Measurements from ENCODE around the gene SCAMP2.

The SCAMP2 gene

GRCh38 chr15:74868059-74868458 is 5.1 kb downstream of the SCAMP2 start:
- TF ChIP-seq TEAD4 (IDR thresholded peaks at IDR 0.05), result no peak
- TF ChIP-seq CEBPB (IDR thresholded peaks at IDR 0.05), result no peak
- no peak for TF ChIP-seq MAX (IDR thresholded peaks at IDR 0.05)
- no peak for TF ChIP-seq EGR1 (IDR thresholded peaks at IDR 0.05)
- TF ChIP-seq TAF1 (IDR thresholded peaks at IDR 0.05; ENCODE audit: low read depth), result no peak
- TF ChIP-seq ZBTB7A (IDR thresholded peaks at IDR 0.05; ENCODE audit: low read depth), result no peak
- no peak for TF ChIP-seq EP300 (IDR thresholded peaks at IDR 0.05; ENCODE audit: borderline replicate concordance)
- no peak for TF ChIP-seq REST (IDR thresholded peaks at IDR 0.05; ENCODE audit: low read depth)
- no peak for TF ChIP-seq RAD21 (IDR thresholded peaks at IDR 0.05; ENCODE audit: low read depth)
- no peak for TF ChIP-seq FOXM1 (IDR thresholded peaks at IDR 0.05; ENCODE audit: borderline replicate concordance, low read depth)

GRCh38 chr15:74867466-74868038 is 5.6 kb downstream of the SCAMP2 start:
- no peak for TF ChIP-seq FOXM1 (IDR thresholded peaks at IDR 0.05; ENCODE audit: borderline replicate concordance, low read depth)
- no peak for TF ChIP-seq RAD21 (IDR thresholded peaks at IDR 0.05; ENCODE audit: low read depth)
- TF ChIP-seq TCF12 (IDR thresholded peaks at IDR 0.05; ENCODE audit: low read depth), result no peak
- TF ChIP-seq TEAD4 (IDR thresholded peaks at IDR 0.05), result no peak
- no peak for TF ChIP-seq USF1 (IDR thresholded peaks at IDR 0.05)
- TF ChIP-seq EGR1 (IDR thresholded peaks at IDR 0.05), result no peak
- TF ChIP-seq CEBPB (IDR thresholded peaks at IDR 0.05), result no peak
- TF ChIP-seq EP300 (IDR thresholded peaks at IDR 0.05; ENCODE audit: borderline replicate concordance), result no peak
- no peak for TF ChIP-seq CREB1 (IDR thresholded peaks at IDR 0.05; ENCODE audit: low read depth)
- TF ChIP-seq YY1 (IDR thresholded peaks at IDR 0.05; ENCODE audit: low read depth), result no peak
- TF ChIP-seq MAX (IDR thresholded peaks at IDR 0.05), result no peak

- TF ChIP-seq TCF12 (IDR thresholded peaks at IDR 0.05; ENCODE audit: low read depth) (no peak), RAD21 (IDR thresholded peaks at IDR 0.05; ENCODE audit: low read depth) (no peak), EP300 (IDR thresholded peaks at IDR 0.05; ENCODE audit: borderline replicate concordance) (no peak), CEBPB (IDR thresholded peaks at IDR 0.05) (no peak), MAX (IDR thresholded peaks at IDR 0.05) (no peak), ZBTB7A (IDR thresholded peaks at IDR 0.05; ENCODE audit: low read depth) (no peak), USF1 (IDR thresholded peaks at IDR 0.05) (no peak), YY1 (IDR thresholded peaks at IDR 0.05; ENCODE audit: low read depth) (no peak), TEAD4 (IDR thresholded peaks at IDR 0.05) (no peak), NFIC (IDR thresholded peaks at IDR 0.05) (no peak), TAF1 (IDR thresholded peaks at IDR 0.05; ENCODE audit: low read depth) (no peak), CREB1 (IDR thresholded peaks at IDR 0.05; ENCODE audit: low read depth) (no peak), REST (IDR thresholded peaks at IDR 0.05; ENCODE audit: low read depth) (no peak), EGR1 (IDR thresholded peaks at IDR 0.05) (no peak), FOXM1 (IDR thresholded peaks at IDR 0.05; ENCODE audit: borderline replicate concordance, low read depth) (no peak)
These were observed 7.1 kb downstream of the SCAMP2 start for GRCh38 chr15:74866090-74866489.

- TF ChIP-seq REST (IDR thresholded peaks at IDR 0.05; ENCODE audit: low read depth), result no peak
These were observed 7.8 kb downstream of the SCAMP2 start for GRCh38 chr15:74865316-74865715.

All from Ishikawa (cell line).